Myocyte (in vitro differentiated cells): ENCODE results near the gene NMRK2. TPM values are rescaled to one million over a fixed set of nuclear protein-coding genes. Genes with fewer than 3 reads are reported as not detected.
A peak's percentile ranks its signal among the peaks of the same experiment; 100 is the strongest.

Source experiments
- DNase-seq: peaks from one replicate; pipeline ENCODE4 v3.0.0-alpha.2; 2012; ENCODE audit warnings: low read depth
- microRNA counts: library from miRNA; unstranded; fragments of <30 nt; microRNA quantifications from one replicate; lab custom pipeline; 2016
- microRNA-seq: library from miRNA; unstranded; fragments of <30 nt; microRNA quantifications from one replicate; pipeline ENCODE4, GENCODE V29; 2016
- total RNA-seq: library from RNA; depleted of rRNA; stranded (reverse); fragments of >200 nt; gene quantifications from 2 replicates; pipeline ENCODE4 v1.2.3, GENCODE V29; 2014

The NMRK2 gene
- total RNA-seq, 1 donor from 2014 or later: 75.7 TPM

DNA sequence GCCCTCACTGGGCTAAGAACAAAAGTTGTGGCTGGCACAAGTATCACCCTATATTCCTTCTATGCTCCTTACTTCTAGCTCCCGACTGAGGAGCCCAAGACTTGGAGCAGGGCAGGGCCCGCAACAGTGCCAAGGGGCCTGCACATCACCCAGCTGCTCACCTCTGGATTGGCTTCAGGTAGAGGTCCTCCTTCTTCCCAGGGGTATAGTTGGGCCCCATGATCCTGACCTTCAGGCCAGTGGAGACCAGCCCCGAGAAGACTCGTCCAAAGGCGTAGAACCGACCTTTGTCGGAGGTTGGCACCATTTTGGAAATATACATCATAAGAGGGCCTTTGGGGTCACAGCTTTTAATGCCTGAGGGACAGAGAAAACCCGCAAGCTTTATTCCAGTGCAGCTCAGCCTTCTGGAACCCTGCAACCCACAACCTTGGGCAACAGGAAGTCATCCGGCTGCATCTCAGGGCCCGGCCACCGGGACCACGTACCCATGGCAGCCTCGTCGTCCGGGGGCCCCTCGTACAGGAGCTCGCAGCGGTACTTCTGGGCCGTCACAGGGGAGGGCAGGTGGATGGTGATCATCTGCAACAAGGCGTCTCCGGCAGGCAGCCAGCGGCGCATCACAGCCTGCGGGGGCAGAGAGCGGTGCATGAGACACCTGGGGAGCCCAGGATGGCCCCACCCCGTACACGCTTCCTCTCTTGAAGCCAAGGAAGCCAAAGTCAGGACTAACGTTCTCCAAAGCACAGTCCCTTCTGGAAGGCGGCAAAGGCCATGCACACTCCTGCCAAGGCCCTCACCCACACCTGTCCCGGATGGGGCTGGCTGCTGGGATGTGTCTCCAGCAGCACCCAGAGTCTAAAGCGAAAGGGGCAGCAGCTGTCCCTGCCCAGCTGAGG lies 47.7 kb downstream of the NMRK2 start:
- DNase-seq: no peak

- no peak for DNase-seq
Observed at GRCh38 chr19:3981373-3981735, 48.5 kb downstream of the NMRK2 start.

DNA sequence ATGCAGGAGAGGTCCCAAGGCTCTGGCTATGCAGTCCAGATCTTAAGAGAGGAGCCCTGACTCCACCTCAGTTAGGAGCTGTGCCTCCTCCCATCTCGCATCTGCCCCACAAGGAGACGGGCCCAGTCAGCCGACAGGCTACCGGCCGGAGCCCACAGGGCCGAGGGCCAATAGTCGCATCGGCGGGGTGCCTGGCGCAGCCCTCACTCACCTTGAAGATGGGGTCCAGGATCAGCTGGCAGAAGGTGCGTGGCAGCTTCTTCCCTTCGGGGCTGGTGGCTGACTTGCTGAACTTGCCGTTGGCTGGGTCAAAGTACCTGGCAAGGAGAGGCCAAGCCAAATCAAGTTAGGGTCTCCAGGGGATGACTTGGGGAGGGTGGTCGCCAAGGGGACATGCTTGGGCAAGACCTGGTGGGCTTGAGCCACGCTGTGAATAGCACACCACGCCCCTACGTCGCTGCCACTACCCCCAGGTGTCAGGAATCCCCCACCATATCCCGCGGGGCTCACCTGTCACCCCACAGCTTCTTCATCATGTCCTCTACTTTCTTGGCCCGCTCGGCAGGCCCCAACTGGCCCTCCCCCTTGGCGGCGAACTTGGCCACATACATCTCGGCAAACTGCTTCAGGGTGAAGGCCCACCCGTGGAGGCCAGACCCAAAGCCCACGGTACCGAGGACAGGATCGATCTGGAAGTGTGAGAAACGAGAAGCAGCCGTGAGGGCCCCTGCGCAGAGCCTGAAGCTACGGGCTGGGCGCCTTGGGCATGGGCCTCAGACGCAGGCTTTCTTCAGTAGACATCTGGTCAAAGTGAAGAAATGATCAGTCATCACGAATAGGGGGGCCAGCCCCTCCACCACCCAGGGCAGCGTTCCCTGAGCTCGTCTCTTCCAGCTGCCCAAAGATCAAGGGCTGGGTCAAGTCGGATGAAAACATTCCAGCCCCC lies 49.1 kb downstream of the NMRK2 start:
- DNase-seq: no peak

GRCh38 chr19:3982701-3983541 lies 50.1 kb downstream of the NMRK2 start:
- peak; percentile 68 for DNase-seq

DNA sequence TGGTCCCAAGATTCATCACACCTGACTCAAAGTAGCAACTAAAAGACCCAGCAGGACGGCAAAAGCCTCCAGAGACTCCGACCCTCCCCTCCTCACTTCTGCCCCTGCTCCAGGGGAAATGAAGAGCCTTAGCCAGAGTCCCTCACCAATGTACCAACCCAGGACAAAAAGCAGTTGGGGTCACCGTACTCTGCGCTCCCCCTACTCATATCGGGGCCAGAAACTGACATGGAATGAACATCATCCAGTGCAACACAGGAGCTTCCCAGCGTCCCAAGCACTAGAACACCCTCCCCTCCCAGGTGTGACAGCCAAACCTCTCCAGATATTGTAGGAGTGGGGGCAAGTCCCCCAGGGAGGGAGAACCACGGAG lies 50.7 kb downstream of the NMRK2 start:
- DNase-seq: no peak

- peak; percentile 35 for DNase-seq
Observed at GRCh38 chr19:3983936-3984583, 51.2 kb downstream of the NMRK2 start.

- DNase-seq: no peak
Observed at GRCh38 chr19:3984584-3984907, 51.7 kb downstream of the NMRK2 start.

DNA sequence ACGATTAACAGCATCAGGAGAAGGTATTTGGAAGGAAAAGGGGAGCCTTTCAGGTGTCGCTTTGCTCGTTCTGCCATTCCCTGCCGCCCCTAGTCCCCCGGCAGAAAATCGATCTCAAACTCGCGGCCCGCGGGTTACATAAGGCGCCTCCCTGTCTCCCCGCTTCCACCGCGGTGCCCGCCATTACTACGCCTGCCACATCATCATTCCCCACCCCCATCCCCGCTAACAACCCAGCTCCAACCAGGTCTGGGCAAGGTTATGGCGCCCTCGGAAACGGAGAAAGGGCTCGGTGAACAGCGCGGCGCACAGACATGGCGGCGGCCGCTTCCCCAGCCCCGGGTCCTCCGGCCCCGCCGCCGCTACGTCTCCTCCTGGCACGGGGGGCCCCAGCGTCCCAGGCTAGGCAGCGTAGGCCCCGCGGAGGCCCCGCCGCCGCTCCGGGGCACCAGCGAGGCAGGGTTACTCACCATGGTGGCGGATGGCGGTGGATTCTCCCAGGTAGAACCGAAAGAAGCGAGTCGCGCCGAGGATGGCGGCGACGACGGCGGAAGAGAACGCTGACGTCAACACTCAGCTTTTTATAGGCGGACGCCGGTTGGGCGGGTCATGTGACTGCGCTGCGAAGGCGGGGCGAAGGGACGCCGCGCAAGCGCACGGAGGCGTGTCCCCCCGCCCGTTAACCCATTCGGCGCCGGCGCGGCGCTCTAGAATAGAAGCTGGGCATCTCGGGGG lies 52.2 kb downstream of the NMRK2 start, which contains the start of gene EEF2:
EEF2 (minus strand) TSS at position 556 of the 735 bp plus-strand sequence; CDS start at position 473, 83 bp downstream.
- DNase-seq: peak; percentile 90

GRCh38 chr19:3985643-3986259 lies 52.9 kb downstream of the NMRK2 start:
- peak; percentile 26 for DNase-seq

- DNase-seq: peak; percentile 84
Observed at GRCh38 chr19:3986260-3987041, 53.6 kb downstream of the NMRK2 start.

GRCh38 chr19:3987619-3988371 lies 54.9 kb downstream of the NMRK2 start:
- DNase-seq: peak; percentile 82

- no peak for DNase-seq
Observed at GRCh38 chr19:3990815-3991117, 57.9 kb downstream of the NMRK2 start.

MicroRNA genes within 50 kb of the gene (microRNA counts, 767-probe panel; counts per million panel counts)
- microRNA hsa-miR-637 (lab: Ali Mortazavi, UCI): not detected

Small RNAs within 50 kb of the gene (microRNA-seq; reads per million reads assigned to microRNA genes)
- gene MIR637: not detected

Other genes starting within 250 kb of the NMRK2 start
- 17.9 and 22.8 TPM in 2 replicates for gene PIP5K1C, start 232.6 kb upstream of the NMRK2 start, total RNA-seq
- not detected in 2 replicates for gene TJP3, start 224.7 kb upstream of the NMRK2 start, total RNA-seq
- gene APBA3, start 171.4 kb upstream of the NMRK2 start, total RNA-seq: 23.3 and 35.0 TPM in 2 replicates
- gene MRPL54, start 170.4 kb upstream of the NMRK2 start, total RNA-seq: 30.4 and 41.9 TPM in 2 replicates
- not detected in 2 replicates for gene RAX2, start 160.8 kb upstream of the NMRK2 start, total RNA-seq
- not detected in 2 replicates for gene MATK, start 146.7 kb upstream of the NMRK2 start, total RNA-seq
- gene ZFR2, start 64.0 kb upstream of the NMRK2 start, total RNA-seq: not detected in 2 replicates
- gene ATCAY, start 52.4 kb upstream of the NMRK2 start, total RNA-seq: not detected in 2 replicates
- gene DAPK3, start 38.0 kb downstream of the NMRK2 start, total RNA-seq: 193 and 269 TPM in 2 replicates
- 2,539 and 2,715 TPM in 2 replicates for gene EEF2, start 52.4 kb downstream of the NMRK2 start, total RNA-seq
- 18.0 and 22.2 TPM in 2 replicates for gene PIAS4, start 74.7 kb downstream of the NMRK2 start, total RNA-seq
- gene ZBTB7A, start 133.8 kb downstream of the NMRK2 start, total RNA-seq: 30.1 and 37.1 TPM in 2 replicates
- gene MAP2K2, start 191.1 kb downstream of the NMRK2 start, total RNA-seq: 201 and 224 TPM in 2 replicates
- not detected in 2 replicates for gene CREB3L3, start 220.6 kb downstream of the NMRK2 start, total RNA-seq
- 19.3 and 22.4 TPM in 2 replicates for gene SIRT6, start 249.5 kb downstream of the NMRK2 start, total RNA-seq
- 0.53 and 1.4 TPM in 2 replicates for gene ANKRD24, start 249.6 kb downstream of the NMRK2 start, total RNA-seq